Stimulated activated CD8-positive, alpha-beta memory T cell treated with anti-CD3 and anti-CD28 coated beads, Interleukin-12 subunit alpha, Interleukin-12 subunit beta, amount 100 ng/mL, for 1 hour (primary cell): ENCODE results near the gene IL33.
"Not testable (repeated sequence)": the region's sequence is repeated elsewhere in the genome, so short reads cannot be mapped to it uniquely, and the experiment has no call there.

Experiments used
- DNase-seq: peaks from one replicate; pipeline ENCODE4 v3.0.0-alpha.2; 2020; ENCODE audit warnings: low read depth

The IL33 gene

GRCh38 chr9:6215562-6215961, at the start of gene IL33:
TSS of gene IL33 (plus strand) at chr9:6215807. CDS start at chr9:6241695, 25,888 bp downstream.
- no peak for DNase-seq

- no peak for DNase-seq
These were observed 43.9 kb upstream of the IL33 start for GRCh38 chr9:6171667-6172066.

GRCh38 chr9:6173914-6174313, 41.7 kb upstream of the IL33 start:
- DNase-seq, result no peak

- not testable (repeated sequence) for DNase-seq
These were observed 32.9 kb upstream of the IL33 start for GRCh38 chr9:6182549-6183226.

- DNase-seq, result no peak
These were observed 32.4 kb upstream of the IL33 start for GRCh38 chr9:6183227-6183551.

GRCh38 chr9:6183627-6184026, 32.0 kb upstream of the IL33 start:
- DNase-seq, result no peak

GRCh38 chr9:6184749-6185645, 30.6 kb upstream of the IL33 start:
- DNase-seq, result no peak

- DNase-seq, result no peak
These were observed 28.9 kb upstream of the IL33 start for GRCh38 chr9:6186691-6187090.

GRCh38 chr9:6187272-6187671, 28.3 kb upstream of the IL33 start:
- DNase-seq, result no peak

GRCh38 chr9:6188466-6188865, 27.1 kb upstream of the IL33 start:
- no peak for DNase-seq

- no peak for DNase-seq
These were observed 26.7 kb upstream of the IL33 start for GRCh38 chr9:6188906-6189305.

GRCh38 chr9:6194934-6195333, 20.7 kb upstream of the IL33 start:
- no peak for DNase-seq

- DNase-seq, result no peak
These were observed 19.8 kb upstream of the IL33 start for GRCh38 chr9:6195714-6196360.

GRCh38 chr9:6197330-6197729, 18.3 kb upstream of the IL33 start:
- DNase-seq, result no peak

- no peak for DNase-seq
These were observed 17.4 kb upstream of the IL33 start for GRCh38 chr9:6198251-6198650.

GRCh38 chr9:6199596-6199995, 16.0 kb upstream of the IL33 start:
- DNase-seq, result no peak

GRCh38 chr9:6200761-6201160, 14.8 kb upstream of the IL33 start:
- no peak for DNase-seq

- no peak for DNase-seq
These were observed 5.6 kb upstream of the IL33 start for GRCh38 chr9:6209966-6210365.

- DNase-seq, result no peak
These were observed 2.8 kb upstream of the IL33 start for GRCh38 chr9:6212722-6213375.

GRCh38 chr9:6214434-6214833, 1.2 kb upstream of the IL33 start:
- no peak for DNase-seq

GRCh38 chr9:6214903-6215302, 704 bp upstream of the IL33 start:
- no peak for DNase-seq

GRCh38 chr9:6216002-6216401, 395 bp downstream of the IL33 start:
- DNase-seq, result no peak

- DNase-seq, result no peak
These were observed 1.3 kb downstream of the IL33 start for GRCh38 chr9:6216951-6217350.
